Measurements from ENCODE around the gene SEMA6B.
"Not testable (repeated sequence)": the region's sequence is repeated elsewhere in the genome, so short reads cannot be mapped to it uniquely, and the experiment has no call there.

SEMA6B gene

GRCh38 chr19:4533334-4533733 is 26.1 kb downstream of the SEMA6B start:
- H3K36me3 ChIP-seq: no peaks in the 10 kb centered on the region
- no peak for DNase-seq

GRCh38 chr19:4531562-4532165 is 27.8 kb downstream of the SEMA6B start:
- no peak overlapping the region for H3K27ac ChIP-seq
- H3K4me3 ChIP-seq (ENCODE audit: low read depth, low read length): no peak overlapping the region
- no peaks in the 10 kb centered on the region for H3K36me3 ChIP-seq
- no peak for DNase-seq
- no peak for TF ChIP-seq CTCF (IDR thresholded peaks at IDR 0.05; ENCODE audit: low read depth, low read length)
- H3K27me3 ChIP-seq (ENCODE audit: insufficient read depth, low read depth, severe bottlenecking): no peaks in the 10 kb centered on the region
- no peaks in the 10 kb centered on the region for H3K9me3 ChIP-seq (ENCODE audit: severe bottlenecking)

More at GRCh38 chr19:4533334-4533733, 26.1 kb downstream of the SEMA6B start:
- H3K9me3 ChIP-seq (ENCODE audit: severe bottlenecking): no peaks in the 10 kb centered on the region
- no peak overlapping the region for H3K4me3 ChIP-seq (ENCODE audit: low read depth, low read length)
- no peak for TF ChIP-seq CTCF (IDR thresholded peaks at IDR 0.05; ENCODE audit: low read depth, low read length)
- H3K27me3 ChIP-seq (ENCODE audit: insufficient read depth, low read depth, severe bottlenecking): no peaks in the 10 kb centered on the region
- H3K27ac ChIP-seq: no peak overlapping the region

DNA sequence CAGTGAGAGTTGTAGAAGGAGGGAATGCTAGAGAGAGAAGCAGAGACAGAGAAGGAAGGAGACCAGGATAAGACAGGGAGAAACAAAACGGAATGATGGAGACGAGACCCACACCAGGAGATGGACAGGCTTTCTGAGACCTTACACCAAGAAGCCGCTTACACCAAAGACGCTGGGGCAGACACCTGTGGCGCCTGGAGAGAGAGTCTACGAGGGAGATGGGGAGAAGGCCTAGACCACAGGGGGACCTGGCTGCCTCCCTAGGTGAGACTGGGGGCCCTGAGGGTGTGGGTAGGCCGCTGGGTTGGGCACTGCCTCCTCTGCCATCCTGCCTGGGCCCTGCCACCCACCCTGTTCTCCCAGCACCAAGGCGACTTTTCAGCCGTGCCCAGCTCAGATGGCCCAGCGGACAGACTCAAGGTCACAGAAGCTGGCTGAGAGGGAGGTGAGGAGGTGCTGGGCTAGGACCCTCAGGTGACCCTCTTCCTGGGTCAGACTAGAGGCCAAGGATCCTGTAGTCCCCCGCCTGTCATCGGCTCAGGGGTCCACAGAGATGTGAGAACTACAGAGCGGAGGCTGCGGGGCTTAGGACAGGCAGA is 29.5 kb downstream of the SEMA6B start:
- H3K4me3 ChIP-seq (ENCODE audit: low read depth, low read length): no peak overlapping the region
- H3K9me3 ChIP-seq (ENCODE audit: severe bottlenecking): no peaks in the 10 kb centered on the region
- H3K27me3 ChIP-seq (ENCODE audit: insufficient read depth, low read depth, severe bottlenecking): no peaks in the 10 kb centered on the region
- no peak for TF ChIP-seq CTCF (IDR thresholded peaks at IDR 0.05; ENCODE audit: low read depth, low read length)
- no peaks in the 10 kb centered on the region for H3K36me3 ChIP-seq
- no peak for DNase-seq
- no peak overlapping the region for H3K27ac ChIP-seq

DNA sequence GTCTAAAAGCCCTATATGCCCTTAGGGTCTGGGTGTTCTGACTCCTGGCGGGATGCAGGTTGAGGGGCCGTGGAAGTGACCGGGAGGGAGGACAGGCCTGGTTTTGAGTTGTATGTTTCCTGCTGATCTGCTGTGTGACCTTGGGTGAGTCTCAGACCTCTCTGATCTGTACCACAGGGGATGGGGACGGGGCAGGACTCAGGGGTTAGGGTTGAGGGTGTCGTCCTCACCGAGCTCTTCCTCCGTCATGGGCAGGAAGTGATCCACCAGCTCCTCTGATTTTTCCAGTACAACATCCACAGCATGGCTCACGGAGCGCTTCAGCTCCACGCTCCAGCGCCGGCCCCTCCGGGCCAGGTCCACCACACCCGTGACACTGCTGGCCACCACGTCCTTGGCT is 30.6 kb downstream of the SEMA6B start:
- no peak for DNase-seq
- no peaks in the 10 kb centered on the region; the same call in 1 of the 2 replicates for H3K36me3 ChIP-seq
- no peak for TF ChIP-seq CTCF (IDR thresholded peaks at IDR 0.05; ENCODE audit: low read depth, low read length)
- H3K27me3 ChIP-seq (ENCODE audit: insufficient read depth, low read depth, severe bottlenecking): no peaks in the 10 kb centered on the region
- H3K9me3 ChIP-seq (ENCODE audit: severe bottlenecking): no peaks in the 10 kb centered on the region
- no peak overlapping the region for H3K27ac ChIP-seq
- H3K4me3 ChIP-seq (ENCODE audit: low read depth, low read length): no peak overlapping the region

GRCh38 chr19:4527377-4527776 is 32.1 kb downstream of the SEMA6B start:
- not testable (repeated sequence) for H3K27me3 ChIP-seq (ENCODE audit: insufficient read depth, low read depth, severe bottlenecking); H3K9me3 ChIP-seq (ENCODE audit: severe bottlenecking); DNase-seq; H3K36me3 ChIP-seq; H3K27ac ChIP-seq; H3K4me3 ChIP-seq (ENCODE audit: low read depth, low read length)

DNA sequence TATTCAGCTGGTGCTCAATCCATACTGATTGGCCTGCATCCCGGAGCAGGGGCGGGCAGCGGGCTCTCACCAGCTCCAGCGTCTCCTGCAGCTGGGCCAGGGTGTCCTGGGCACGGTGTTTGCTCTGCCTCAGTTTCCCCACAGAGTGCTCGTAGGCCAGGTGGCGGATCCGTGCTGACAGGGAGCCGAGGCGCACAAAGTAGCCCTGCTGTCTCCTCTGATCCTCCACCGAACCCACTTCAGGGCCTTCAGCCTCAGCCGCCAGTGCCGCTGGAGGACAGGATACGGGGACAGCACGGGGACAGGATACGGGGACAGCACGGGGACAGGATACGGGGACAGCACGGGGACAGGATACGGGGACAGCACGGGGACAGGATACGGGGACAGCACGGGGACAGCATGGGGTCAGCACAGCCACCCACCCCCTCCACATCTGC is 33.9 kb downstream of the SEMA6B start:
- Histone ChIP-seq H3K27me3 (ENCODE audit: insufficient read depth, low read depth, severe bottlenecking) (no peaks in the 10 kb centered on the region), H3K27ac (no peak overlapping the region), H3K9me3 (ENCODE audit: severe bottlenecking) (no peaks in the 10 kb centered on the region), H3K36me3 (no peaks in the 10 kb centered on the region; the same call in 1 of the 2 replicates), H3K4me3 (ENCODE audit: low read depth, low read length) (no peak overlapping the region)
- TF ChIP-seq CTCF (IDR thresholded peaks at IDR 0.05; ENCODE audit: low read depth, low read length): no peak
- DNase-seq: no peak
